IMR-90 (cell line): Measurements from ENCODE around the gene NPAS2. TPM values are rescaled to one million over a fixed set of nuclear protein-coding genes. Genes with fewer than 3 reads are reported as not detected.

Experiments used
- ATAC-seq: fragments of 200-7000 bp; cut with Tn5 transposase; 2 replicates; pipeline ENCODE4 v1.9.1; 2020; ENCODE audit warnings: low read depth, mild to moderate bottlenecking, moderate library complexity
- BruUV-seq: library from RNA; stranded (reverse); fragments of 400-500 nt; replicated peaks from 2 replicates; lab custom pipeline; 2021; lab: Mats Ljungman, UMichigan
- CTCF ChIA-PET: fragments of 300-600 bp; formaldehyde crosslinking; extraction: SDS; loops from one replicate; lab custom pipeline; 2021; ENCODE audit warnings: antibody characterized with exemption; lab: Yijun Ruan, JAX
- POLR2A ChIA-PET: fragments of 300-600 bp; sonication (Branson Sonifier 250); formaldehyde crosslinking; loops from one replicate; lab custom pipeline; 2022; ENCODE audit warnings: antibody characterized with exemption; ENCODE audit not compliant: unreplicated experiment; lab: Charles Lee
- DNase-seq: peaks from one replicate; pipeline ENCODE4 v3.0.0; 2013
- H2AFZ ChIP-seq: replicated peaks from 2 replicates; pipeline ENCODE3; 2013; ENCODE audit warnings: low read length, mild to moderate bottlenecking; ENCODE audit not compliant: poor library complexity
- H2AK5ac ChIP-seq: 2 replicates; pipeline ENCODE4 v1.6.1; 2013; ENCODE audit warnings: low read depth, low read length, inconsistent platforms
- H2AK9ac ChIP-seq: replicated peaks from 2 replicates; pipeline ENCODE3; 2013; ENCODE audit warnings: mild to moderate bottlenecking, low read depth, low read length, moderate library complexity; ENCODE audit not compliant: poor library complexity
- H2BK120ac ChIP-seq: 2 replicates; pipeline ENCODE4 v1.6.1; 2013; ENCODE audit warnings: low read depth, low read length, inconsistent platforms
- H2BK15ac ChIP-seq: 3 replicates; pipeline ENCODE4 v1.6.1; 2013; ENCODE audit warnings: low read depth, low read length, inconsistent platforms
- H2BK20ac ChIP-seq: 2 replicates; pipeline ENCODE4 v1.6.1; 2013; ENCODE audit warnings: low read depth, mild to moderate bottlenecking, inconsistent platforms, low read length, moderate library complexity
- H2BK5ac ChIP-seq: 2 replicates; pipeline ENCODE4 v1.6.1; 2013; ENCODE audit warnings: mild to moderate bottlenecking, low read depth, low read length, inconsistent platforms; ENCODE audit not compliant: poor library complexity, severe bottlenecking
- H3K14ac ChIP-seq: replicated peaks from 2 replicates; pipeline ENCODE4 v1.6.1; 2013; ENCODE audit warnings: low read depth, low read length, inconsistent platforms
- H3K18ac ChIP-seq: 2 replicates; pipeline ENCODE4 v1.6.1; 2013; ENCODE audit warnings: low read depth, low read length, control low read depth
- H3K23ac ChIP-seq: 2 replicates; pipeline ENCODE4 v1.6.1; 2013; ENCODE audit warnings: low read depth, low read length, inconsistent platforms
- H3K27ac ChIP-seq: 2 replicates; pipeline ENCODE4 v1.5.1; 2013; ENCODE audit warnings: mild to moderate bottlenecking, control low read depth, low read length; ENCODE audit not compliant: insufficient read depth
- H3K27me3 ChIP-seq: 2 replicates; pipeline ENCODE4 v1.6.1; 2013; ENCODE audit warnings: low read length; ENCODE audit not compliant: control insufficient read depth, insufficient read depth
- H3K36me3 ChIP-seq: 2 replicates; pipeline ENCODE4 v1.6.1; 2013; ENCODE audit warnings: low read length, mixed read lengths; ENCODE audit not compliant: control insufficient read depth, insufficient read depth
- H3K4ac ChIP-seq: 2 replicates; pipeline ENCODE4 v1.6.1; 2013; ENCODE audit warnings: low read depth, low read length, inconsistent platforms
- H3K4me1 ChIP-seq: 2 replicates; pipeline ENCODE4 v1.6.1; 2013; ENCODE audit warnings: low read length, mixed read lengths; ENCODE audit not compliant: control insufficient read depth, insufficient read depth
- H3K4me2 ChIP-seq: 2 replicates; pipeline ENCODE4 v1.6.1; 2013; ENCODE audit warnings: low read depth, mild to moderate bottlenecking, control low read depth, low read length, moderate library complexity
- H3K4me3 ChIP-seq: 2 replicates; pipeline ENCODE4 v1.5.1; 2013; ENCODE audit warnings: low read depth, mild to moderate bottlenecking, control low read depth, low read length, moderate library complexity; ENCODE audit not compliant: insufficient read depth
- H3K56ac ChIP-seq: 2 replicates; pipeline ENCODE4 v1.6.1; 2013; ENCODE audit warnings: low read length, inconsistent platforms; ENCODE audit not compliant: insufficient read depth; ENCODE audit errors: extremely low read depth
- H3K79me1 ChIP-seq, 2 experiments: 2 replicates each; pipeline ENCODE4 v1.6.1; 2013; ENCODE audit warnings: low read length in 2 of 2, inconsistent platforms in 1 of 2, low read depth in 1 of 2
- H3K9ac ChIP-seq: 2 replicates; pipeline ENCODE4 v1.6.1; 2013; ENCODE audit warnings: low read depth, low read length, control low read depth
- H3K9me1 ChIP-seq: 2 replicates; pipeline ENCODE4 v1.6.1; 2013; ENCODE audit warnings: low read length, inconsistent platforms; ENCODE audit not compliant: insufficient read depth
- H3K9me3 ChIP-seq: 2 replicates; pipeline ENCODE4 v1.6.1; 2013; ENCODE audit warnings: low read length; ENCODE audit not compliant: control insufficient read depth, insufficient read depth
- H4K20me1 ChIP-seq: 2 replicates; pipeline ENCODE4 v1.6.1; 2013; ENCODE audit warnings: low read length, inconsistent platforms; ENCODE audit not compliant: insufficient read depth
- H4K5ac ChIP-seq: 2 replicates; pipeline ENCODE4 v1.6.1; 2013; ENCODE audit warnings: mild to moderate bottlenecking, low read depth, low read length, control low read depth
- H4K8ac ChIP-seq, 2 experiments: 2 replicates each; pipeline ENCODE4 v1.6.1; 2013; ENCODE audit warnings: low read depth in 2 of 2, low read length in 2 of 2, control low read depth in 1 of 2, inconsistent platforms in 1 of 2
- H4K91ac ChIP-seq: 2 replicates; pipeline ENCODE4 v1.6.1; 2013; ENCODE audit warnings: low read depth, low read length, inconsistent platforms; ENCODE audit not compliant: insufficient read depth
- MXI1 ChIP-seq: IDR thresholded peaks from 2 replicates; pipeline ENCODE4 v1.6.1; 2012; ENCODE audit warnings: low read depth, mild to moderate bottlenecking, low read length, moderate library complexity, borderline replicate concordance
- NFE2L2 ChIP-seq: fragments of 150-350 bp; IDR thresholded peaks from 2 replicates; pipeline ENCODE4 v1.6.1; 2016; ENCODE audit warnings: low read depth, mild to moderate bottlenecking, low read length
- WGBS, 2 experiments: methylation state at CpG; one replicate each; pipeline versions ENCODE4 v1.1.5 to v1.1.7; 2013; ENCODE audit warnings: missing lambda C conversion rate in 2 of 2; ENCODE audit not compliant: insufficient read length in 1 of 2; ENCODE audit errors: extremely low coverage in 2 of 2; 5-methylcytosine and 5-hydroxymethylcytosine counted together
- dilution Hi-C: fragments of 300-500 bp; cut with HindIII; formaldehyde crosslinking; loops from one replicate; pipeline ENCODE4 v1.14.3; 2018; ENCODE audit warnings: low sequenced_read_pairs; ENCODE audit not compliant: unreplicated experiment
- in situ Hi-C: fragments of 300-500 bp; cut with MboI; formaldehyde crosslinking; loops from 3 replicates; pipeline ENCODE4 v1.14.3; 2019; ENCODE audit warnings: low sequenced_read_pairs, inconsistent platforms, mixed read lengths
- intact Hi-C: fragments of 100-400 bp; cut with micrococcal nuclease; formaldehyde crosslinking; loops from 2 replicates; pipeline ENCODE4 v1.10.0; 2022
- polyA plus RNA-seq, 3 experiments: library from polyadenylated mRNA; depleted of rRNA; stranded (reverse); fragments of >200 nt; gene quantifications; 2 replicates each; pipeline ENCODE4 v1.2.3, GENCODE V29; 2012; ENCODE audit warnings: low replicate concordance in 1 of 3
- total RNA-seq: library from RNA; depleted of rRNA; stranded (reverse); fragments of >200 nt; gene quantifications from 2 replicates; pipeline ENCODE4 v1.2.3, GENCODE V29; 2012

Gene NPAS2
- total and polyA plus RNA-seq, 2 of the 4 experiments (the other 2 are of a cell fraction) = 5.2 to 14.8 TPM

DNA sequence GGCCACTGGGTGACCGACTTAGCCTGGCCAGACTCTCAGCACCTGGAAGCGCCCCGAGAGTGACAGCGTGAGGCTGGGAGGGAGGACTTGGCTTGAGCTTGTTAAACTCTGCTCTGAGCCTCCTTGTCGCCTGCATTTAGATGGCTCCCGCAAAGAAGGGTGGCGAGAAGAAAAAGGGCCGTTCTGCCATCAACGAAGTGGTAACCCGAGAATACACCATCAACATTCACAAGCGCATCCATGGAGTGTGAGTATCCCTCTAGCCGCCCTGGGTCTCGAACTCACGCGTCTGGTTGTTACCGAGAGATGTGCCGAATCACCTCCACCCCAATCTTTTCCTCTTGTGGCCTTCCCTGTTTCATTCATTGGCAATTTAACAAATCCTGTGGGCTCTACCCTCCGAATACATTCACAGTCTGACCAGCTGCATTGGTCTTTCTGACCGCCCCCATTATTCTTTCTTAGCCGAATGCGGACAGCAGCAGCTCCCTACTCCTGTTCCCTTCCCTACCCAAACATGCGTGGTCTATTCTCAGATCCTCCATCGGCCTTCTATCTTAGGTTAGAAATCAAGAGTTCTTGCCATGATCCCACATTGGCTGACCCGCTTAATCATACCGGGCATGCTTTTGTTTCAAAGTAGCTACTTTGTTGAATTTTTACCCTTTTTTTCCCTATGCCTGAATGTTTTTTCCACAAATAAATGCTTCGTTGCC lies 182.8 kb downstream of the NPAS2 start:
- Histone ChIP-seq H3K79me1 (peaks cover 21 to 47% of the 10 kb centered on the region in 2 experiments), H3K4me1 (peaks cover 9% of the 10 kb centered on the region), H2BK120ac (peak overlapping the region; percentile 8; the same call in 1 of the 2 replicates), H2AK9ac (peak overlapping the region; percentile 99), H2AFZ (peak overlapping the region; percentile 99), H3K56ac (peak overlapping the region; percentile 88), H2BK15ac (no peak overlapping the region), H3K18ac (peak overlapping the region; percentile 10; the same call in 1 of the 2 replicates), H3K4me3 (peak overlapping the region; percentile 77), H2AK5ac (peak overlapping the region; percentile 96), H3K36me3 (peaks cover 36% of the 10 kb centered on the region), H3K14ac (peak overlapping the region; percentile 93), H4K8ac (peak overlapping the region; percentile 86 to 90), H3K4ac (peak overlapping the region; percentile 91), H4K91ac (peak overlapping the region; percentile 86), H3K4me2 (peak overlapping the region; percentile 95), H3K27ac (peak overlapping the region; percentile 83), H3K9me3 (no peaks in the 10 kb centered on the region), H4K20me1 (peaks cover 50% of the 10 kb centered on the region), H3K9ac (peak overlapping the region; percentile 93), H2BK20ac (no peak overlapping the region), H3K23ac (peak overlapping the region; percentile 96), H2BK5ac (peak overlapping the region; percentile 47), H3K9me1 (peaks cover 23% of the 10 kb centered on the region), H3K27me3 (no peaks in the 10 kb centered on the region), H4K5ac (peak overlapping the region; percentile 35)
- no peak for TF ChIP-seq NFE2L2
- 0 out of 2 replicates have a peak, but pooled peaks have one; percentile 10 for TF ChIP-seq MXI1
- CTCF ChIA-PET = interaction anchor here (0.7 to 1.3 kb wide), 2 partner anchors 186 to 267 kb away, joined by 3 to 4 read pairs; no protein-coding TSS in a partner anchor
- ATAC-seq = peak; percentile 7; the same call in 1 of the 2 replicates
- dilution Hi-C loops (no loop called here), intact Hi-C loops (loop anchor here (5.0 kb wide), 1 partner anchor 270 kb away; no protein-coding TSS in a partner anchor), in situ Hi-C loops (no loop called here)
- TSS peak; percentile 73 for BruUV-seq
- no peak for DNase-seq
- WGBS, 2 experiments = 1% methylated on average over 13 of the region's 26 CpGs; no CpG with 5 or more reads in 1 of the 2 experiments
- POLR2A ChIA-PET = interaction anchor here (0.5 to 1.0 kb wide), 4 partner anchors 10 to 694 kb away, joined by 3 to 6 read pairs (median 4); no protein-coding TSS in a partner anchor
